GM21723 (cell line): ENCODE measurements around the gene SLC25A11.
"Not testable (repeated sequence)": the region's sequence is repeated elsewhere in the genome, so short reads cannot be mapped to it uniquely, and the experiment has no call there.

Experiments
- ATAC-seq: cut with Tn5 transposase; IDR thresholded peaks from one replicate; pipeline ENCODE4 v1.9.1; 2021; ENCODE audit warnings: mild to moderate bottlenecking, moderate library complexity; ENCODE audit not compliant: unreplicated experiment

The SLC25A11 gene

GRCh38 chr17:4920351-4921048, 19.3 kb downstream of the SLC25A11 start:
- no peak for ATAC-seq

- no peak for ATAC-seq
These were observed 20.3 kb downstream of the SLC25A11 start for GRCh38 chr17:4919511-4920047.

GRCh38 chr17:4914551-4914950, 25.3 kb downstream of the SLC25A11 start:
- not testable (repeated sequence) for ATAC-seq

- no peak for ATAC-seq
These were observed 25.9 kb downstream of the SLC25A11 start for GRCh38 chr17:4913994-4914393.

GRCh38 chr17:4908711-4909496, 30.9 kb downstream of the SLC25A11 start:
- ATAC-seq = no peak

- no peak for ATAC-seq
These were observed 31.5 kb downstream of the SLC25A11 start for GRCh38 chr17:4908301-4908700.

- ATAC-seq = not testable (repeated sequence)
These were observed 33.2 kb downstream of the SLC25A11 start for GRCh38 chr17:4906642-4907041.

GRCh38 chr17:4903051-4903818, 36.6 kb downstream of the SLC25A11 start, which contains the start of gene CHRNE:
TSS of gene CHRNE (minus strand) at chr17:4903098. CDS start at chr17:4903063, 35 bp downstream.
- ATAC-seq = peak; percentile 43

GRCh38 chr17:4902540-4902939, 37.3 kb downstream of the SLC25A11 start:
- no peak for ATAC-seq

- ATAC-seq = no peak
These were observed 38.0 kb downstream of the SLC25A11 start for GRCh38 chr17:4901648-4902344.

GRCh38 chr17:4901108-4901647, 38.7 kb downstream of the SLC25A11 start:
- ATAC-seq = no peak

- no peak for ATAC-seq
These were observed 39.4 kb downstream of the SLC25A11 start for GRCh38 chr17:4900231-4901107.

GRCh38 chr17:4899341-4900230, 40.3 kb downstream of the SLC25A11 start, which contains the start of gene C17orf107:
TSS of gene C17orf107 (plus strand) at chr17:4899536. CDS start at chr17:4899763, 227 bp downstream.
- no peak for ATAC-seq

GRCh38 chr17:4898927-4899326, 40.9 kb downstream of the SLC25A11 start:
- no peak for ATAC-seq

GRCh38 chr17:4898351-4898750, 41.5 kb downstream of the SLC25A11 start:
- no peak for ATAC-seq

- no peak for ATAC-seq
These were observed 42.1 kb downstream of the SLC25A11 start for GRCh38 chr17:4897785-4898184.

- ATAC-seq = no peak
These were observed 42.6 kb downstream of the SLC25A11 start for GRCh38 chr17:4897198-4897687.
